Measurements from ENCODE around the gene ADRA2C.

The ADRA2C gene

GRCh38 chr4:3762753-3763549 is 3.2 kb upstream of the ADRA2C start:
- TF ChIP-seq CTCF (IDR thresholded peaks at IDR 0.05; ENCODE audit: borderline replicate concordance, extremely low read depth, low read length, poor library complexity, severe bottlenecking) (no peak), EZH2 (IDR thresholded peaks at IDR 0.05; ENCODE audit: borderline replicate concordance, low read depth, low read length, severe bottlenecking) (no peak)
- Histone ChIP-seq H2AFZ (ENCODE audit: low read depth, low read length) (no peak overlapping the region), H3K4me3 (ENCODE audit: low read depth in 1 of 2, low read length in 2 of 2) (no peak overlapping the region), H3K4me1 (ENCODE audit: insufficient read depth, low read length) (no peaks in the 10 kb centered on the region), H3K27ac (ENCODE audit: low read length) (no peak overlapping the region), H3K27me3 (ENCODE audit: insufficient read depth, low read length, poor library complexity) (no peaks in the 10 kb centered on the region), H4K20me1 (ENCODE audit: insufficient read depth, low read length) (no peaks in the 10 kb centered on the region), H3K9me3 (ENCODE audit: insufficient read depth, low read length, severe bottlenecking) (peaks cover 3% of the 10 kb centered on the region), H3K36me3 (ENCODE audit: insufficient read depth, low read length) (no peaks in the 10 kb centered on the region), H3K79me2 (ENCODE audit: insufficient read depth, low read length) (no peaks in the 10 kb centered on the region), H3K9ac (ENCODE audit: low read depth, low read length) (no peak overlapping the region), H3K4me2 (ENCODE audit: insufficient read depth, low read length) (no peak overlapping the region)
- DNase-seq (no peak), ATAC-seq (ENCODE audit: insufficient read depth, low read depth) (no peak)

GRCh38 chr4:3765271-3766035 is 732 bp upstream of the ADRA2C start:
- H3K4me3 ChIP-seq (ENCODE audit: low read depth in 1 of 2, low read length in 2 of 2): no peak overlapping the region
- ATAC-seq (ENCODE audit: insufficient read depth, low read depth): no peak
- no peak overlapping the region for H3K4me2 ChIP-seq (ENCODE audit: insufficient read depth, low read length)
- peaks cover 3% of the 10 kb centered on the region for H3K9me3 ChIP-seq (ENCODE audit: insufficient read depth, low read length, severe bottlenecking)
- no peaks in the 10 kb centered on the region for H4K20me1 ChIP-seq (ENCODE audit: insufficient read depth, low read length)
- H3K27me3 ChIP-seq (ENCODE audit: insufficient read depth, low read length, poor library complexity): no peaks in the 10 kb centered on the region
- H3K36me3 ChIP-seq (ENCODE audit: insufficient read depth, low read length): no peaks in the 10 kb centered on the region
- no peaks in the 10 kb centered on the region for H3K4me1 ChIP-seq (ENCODE audit: insufficient read depth, low read length)
- no peak overlapping the region for H3K9ac ChIP-seq (ENCODE audit: low read depth, low read length)
- H3K79me2 ChIP-seq (ENCODE audit: insufficient read depth, low read length): no peaks in the 10 kb centered on the region
- H3K27ac ChIP-seq (ENCODE audit: low read length): no peak overlapping the region
- DNase-seq: no peak
- H2AFZ ChIP-seq (ENCODE audit: low read depth, low read length): no peak overlapping the region
- no peak for TF ChIP-seq EZH2 (IDR thresholded peaks at IDR 0.05; ENCODE audit: borderline replicate concordance, low read depth, low read length, severe bottlenecking)
- no peak for TF ChIP-seq CTCF (IDR thresholded peaks at IDR 0.05; ENCODE audit: borderline replicate concordance, extremely low read depth, low read length, poor library complexity, severe bottlenecking)

GRCh38 chr4:3766785-3767569 is 792 bp downstream of the ADRA2C start:
- Histone ChIP-seq H3K4me2 (ENCODE audit: insufficient read depth, low read length) (no peak overlapping the region), H3K9me3 (ENCODE audit: insufficient read depth, low read length, severe bottlenecking) (peaks cover 3% of the 10 kb centered on the region), H3K27me3 (ENCODE audit: insufficient read depth, low read length, poor library complexity) (no peaks in the 10 kb centered on the region), H2AFZ (ENCODE audit: low read depth, low read length) (no peak overlapping the region), H3K4me1 (ENCODE audit: insufficient read depth, low read length) (no peaks in the 10 kb centered on the region), H3K79me2 (ENCODE audit: insufficient read depth, low read length) (no peaks in the 10 kb centered on the region), H3K36me3 (ENCODE audit: insufficient read depth, low read length) (no peaks in the 10 kb centered on the region), H3K27ac (ENCODE audit: low read length) (no peak overlapping the region), H3K4me3 (ENCODE audit: low read depth in 1 of 2, low read length in 2 of 2) (no peak overlapping the region), H4K20me1 (ENCODE audit: insufficient read depth, low read length) (no peaks in the 10 kb centered on the region), H3K9ac (ENCODE audit: low read depth, low read length) (no peak overlapping the region)
- no peak for TF ChIP-seq EZH2 (IDR thresholded peaks at IDR 0.05; ENCODE audit: borderline replicate concordance, low read depth, low read length, severe bottlenecking)
- TF ChIP-seq CTCF (IDR thresholded peaks at IDR 0.05; ENCODE audit: borderline replicate concordance, extremely low read depth, low read length, poor library complexity, severe bottlenecking): no peak
- DNase-seq (no peak), ATAC-seq (ENCODE audit: insufficient read depth, low read depth) (no peak)
